HT-29 (cell line): ENCODE data around the gene SH2D3C. TPM values are rescaled to one million over a fixed set of nuclear protein-coding genes. Genes with fewer than 3 reads are reported as not detected.
A peak's percentile ranks its signal among the peaks of the same experiment; 100 is the strongest.

Source experiments
- DNase-seq: peaks from one replicate; pipeline ENCODE4 v3.0.0-alpha.2; 2015; ENCODE audit warnings: low spot score
- total RNA-seq: library from RNA; depleted of rRNA; stranded (reverse); fragments of >200 nt; shearing (Covaris generic); gene quantifications from 2 replicates; pipeline ENCODE4 v1.2.3, GENCODE V29; 2014

The SH2D3C gene
- total RNA-seq, 1 experiment from 2014 or later: not detected

DNA sequence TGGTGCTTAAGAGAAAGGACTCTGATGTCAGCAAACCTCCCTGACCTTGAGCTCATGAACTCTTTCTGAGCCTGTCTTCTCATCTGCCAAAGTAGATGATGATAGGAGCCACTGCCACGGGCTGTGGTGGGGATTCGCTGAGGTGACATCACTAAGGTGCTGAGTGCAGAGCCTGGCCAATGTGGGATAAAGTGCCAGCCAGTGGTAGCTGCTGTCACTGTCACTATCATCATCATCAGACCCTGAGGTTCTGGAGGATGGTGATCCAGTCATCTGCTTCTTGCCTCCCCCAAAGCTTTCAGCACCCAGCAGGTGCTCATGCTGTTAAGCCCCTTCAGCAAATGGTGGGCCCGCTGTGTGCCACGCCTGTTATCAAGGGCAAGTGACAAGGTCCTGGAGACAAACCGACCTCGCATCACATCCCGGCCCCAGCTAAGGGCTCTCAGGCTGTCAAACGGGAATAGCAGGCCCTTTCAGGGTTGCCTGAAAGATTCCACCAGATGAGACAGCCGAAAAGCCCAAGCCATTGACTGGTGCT is 30.6 kb upstream of the SH2D3C start:
- DNase-seq: no peak

DNA sequence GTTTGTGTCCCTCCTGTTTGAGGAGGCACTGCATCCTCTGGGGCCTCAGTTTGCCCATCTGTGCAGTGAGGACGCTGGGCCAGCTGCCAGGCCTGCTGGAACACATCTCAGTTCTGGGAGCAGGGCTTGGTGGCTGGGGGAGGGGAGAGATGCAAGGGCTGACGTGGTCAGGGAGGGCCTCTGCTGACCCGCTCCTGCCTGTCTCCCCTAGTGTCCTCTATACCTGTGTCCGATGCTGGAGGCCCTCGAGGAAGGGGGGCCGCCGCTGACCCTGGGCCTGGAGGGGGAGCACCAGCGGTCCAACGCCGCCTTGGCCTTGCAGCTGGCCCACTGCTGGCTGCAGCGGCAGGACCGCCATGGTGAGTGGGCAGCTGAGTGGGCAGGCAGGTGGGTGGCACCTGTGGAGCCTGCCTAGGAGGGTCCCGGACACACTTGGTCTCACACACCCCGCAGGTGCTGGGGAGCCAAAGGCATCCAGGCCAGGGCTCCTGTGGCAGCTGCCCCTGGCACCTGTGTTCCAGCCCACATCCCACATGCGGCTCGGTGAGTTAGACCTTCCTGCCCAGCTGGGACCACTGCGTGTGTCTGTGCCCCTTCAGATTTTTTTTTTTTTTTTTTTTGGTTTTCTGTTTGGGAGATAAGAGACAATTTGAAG is 30.0 kb upstream of the SH2D3C start:
- no peak for DNase-seq

DNA sequence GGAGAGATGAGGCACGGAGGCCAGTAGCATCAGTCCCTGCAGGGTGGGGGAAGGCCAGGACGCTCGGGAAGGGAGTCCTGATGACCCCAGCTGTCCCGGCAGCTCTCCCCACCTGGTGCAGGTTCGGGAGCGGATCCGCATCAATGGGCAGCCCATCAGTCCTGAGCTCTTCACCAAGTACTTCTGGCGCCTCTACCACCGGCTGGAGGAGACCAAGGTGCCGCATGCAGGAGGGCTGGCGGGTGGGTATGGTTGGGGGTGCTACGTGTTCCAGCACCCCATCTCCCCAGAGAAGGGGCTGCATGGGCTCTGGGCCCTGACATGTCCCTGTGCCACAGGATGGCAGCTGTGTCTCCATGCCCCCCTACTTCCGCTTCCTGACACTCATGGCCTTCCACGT is 28.4 kb upstream of the SH2D3C start:
- no peak for DNase-seq

DNA sequence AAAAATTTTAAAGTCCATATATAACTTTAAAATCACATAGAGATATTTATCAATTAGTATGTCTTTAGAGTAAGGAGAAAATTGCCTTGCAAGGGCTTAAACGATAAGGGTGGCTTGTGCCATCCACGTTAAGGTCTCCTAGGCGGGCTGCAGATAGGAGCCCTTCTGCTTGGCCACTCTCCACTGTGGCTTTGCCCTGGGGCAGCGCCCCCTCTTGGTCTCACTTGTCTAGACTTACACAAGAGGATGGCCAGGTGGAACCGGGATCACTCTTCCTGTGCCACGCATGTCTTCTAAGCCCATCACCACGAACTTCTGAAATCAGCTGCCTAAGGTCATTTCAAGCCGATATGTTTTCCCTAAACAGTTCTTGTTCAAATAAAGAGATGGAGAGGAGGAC is 27.2 kb upstream of the SH2D3C start:
- no peak for DNase-seq

DNA sequence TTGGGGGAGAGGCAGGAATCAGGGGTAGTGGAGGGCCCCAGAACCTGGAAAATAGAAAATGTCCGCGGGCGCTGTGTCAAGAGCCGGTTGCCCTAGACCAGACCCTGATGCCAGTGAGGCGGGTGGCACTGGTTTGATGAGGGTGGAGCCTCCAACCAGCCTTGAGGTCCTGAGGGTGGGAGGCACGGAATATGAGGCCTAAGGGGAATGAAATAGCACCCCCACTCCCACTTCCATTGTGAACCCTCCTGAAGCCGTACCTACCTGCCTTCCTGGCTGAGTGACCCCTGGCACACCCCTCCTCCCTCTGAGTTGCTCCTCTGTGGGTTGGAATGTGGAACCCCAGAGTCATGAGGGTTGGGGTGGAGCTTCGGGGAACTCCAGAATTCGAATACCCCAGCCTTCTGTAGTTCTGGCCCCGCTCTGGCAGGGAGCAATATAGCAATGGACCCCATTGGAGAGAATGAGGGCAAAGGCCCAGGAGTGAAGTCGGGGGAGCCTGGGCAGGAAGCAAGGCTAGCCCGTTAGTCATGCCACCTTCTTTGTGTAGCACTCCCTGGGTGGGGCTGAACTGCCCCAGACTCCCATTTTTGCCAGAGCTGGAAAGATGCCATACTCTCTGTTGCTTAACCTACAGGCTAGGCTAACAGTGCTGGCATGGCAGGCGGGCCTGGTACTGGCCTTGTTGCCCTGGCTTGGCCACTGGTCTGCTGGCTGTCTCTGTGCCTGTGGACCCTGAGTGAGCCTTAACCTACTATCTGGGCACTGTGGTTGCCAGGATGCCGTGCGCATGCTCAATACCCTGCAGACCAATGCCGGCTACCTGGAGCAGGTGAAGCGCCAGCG is 25.3 kb upstream of the SH2D3C start:
- DNase-seq: peak; percentile 81

DNA sequence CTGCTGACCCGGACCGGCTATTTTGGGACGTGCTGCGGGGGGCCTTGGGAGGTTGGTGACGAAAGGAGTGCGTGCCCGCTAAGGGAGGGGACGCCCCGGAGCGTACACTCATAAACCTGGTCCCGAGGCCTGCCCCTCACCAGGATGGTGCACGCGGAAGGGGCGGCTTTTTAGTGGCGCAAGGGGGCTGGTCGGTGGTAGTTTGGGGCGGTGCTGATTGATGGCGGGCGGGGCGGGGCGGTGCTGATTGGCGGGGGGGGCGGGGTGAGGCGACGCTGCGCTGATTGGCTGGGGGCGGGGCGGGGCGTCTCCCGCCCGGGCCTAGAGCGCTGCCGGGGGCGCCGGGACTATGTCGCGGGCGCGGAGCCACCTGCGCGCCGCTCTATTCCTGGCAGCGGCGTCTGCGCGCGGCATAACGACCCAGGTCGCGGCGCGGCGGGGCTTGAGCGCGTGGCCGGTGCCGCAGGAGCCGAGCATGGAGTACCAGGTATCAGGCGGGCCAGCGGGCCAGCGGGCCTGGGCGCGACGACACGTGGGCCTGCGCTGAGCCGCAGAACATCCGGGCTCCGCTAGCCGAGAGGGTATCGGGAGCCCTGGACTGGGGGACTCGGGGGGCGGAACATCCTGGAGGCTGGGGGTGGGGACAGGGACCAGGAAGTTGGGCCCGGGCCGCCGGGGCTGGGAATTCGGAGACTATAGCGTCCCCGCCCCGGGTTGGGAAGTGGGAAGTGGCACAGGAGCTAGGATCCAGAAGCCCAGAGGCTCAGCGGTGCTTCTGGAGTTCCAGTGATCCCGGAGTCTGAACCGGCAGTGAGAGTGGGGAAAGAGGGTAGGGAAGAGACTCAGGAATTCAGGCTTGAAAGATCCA is 24.3 kb upstream of the SH2D3C start, which contains the start of gene FPGS:
TSS of gene FPGS (plus strand) at position 307 of the 868 bp plus-strand sequence. CDS start at position 350, 43 bp downstream.
- peak; percentile 86 for DNase-seq

DNA sequence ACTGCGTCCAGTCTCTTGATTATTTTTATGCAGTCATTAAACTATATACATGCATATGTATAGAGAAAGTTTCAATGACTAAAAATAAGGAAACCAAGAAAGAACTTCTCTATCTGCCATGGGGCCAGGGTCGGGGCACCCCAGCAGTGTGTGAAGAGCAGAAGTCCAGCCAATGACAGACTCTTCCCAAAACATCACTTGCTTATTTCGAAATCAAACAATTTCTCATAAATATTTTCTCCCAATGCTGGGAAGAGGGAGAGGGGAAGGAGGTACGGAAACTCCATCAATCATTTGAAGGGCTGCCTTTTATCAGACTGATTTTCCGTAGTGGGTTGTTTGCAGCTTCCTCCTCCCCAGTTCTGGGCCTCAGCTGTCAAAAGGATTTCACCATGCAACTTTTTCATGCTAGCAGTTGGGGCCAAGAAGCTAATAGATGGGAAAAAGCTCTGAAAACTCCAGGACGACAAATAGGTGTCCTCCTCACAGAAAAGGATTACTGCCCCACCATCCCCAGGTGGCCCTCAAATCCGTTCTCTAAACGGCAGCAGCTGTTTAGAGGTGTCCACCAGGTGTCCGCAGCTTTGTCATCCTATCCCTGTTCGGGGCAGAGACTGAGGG is 23.6 kb upstream of the SH2D3C start:
- DNase-seq: peak; percentile 65

DNA sequence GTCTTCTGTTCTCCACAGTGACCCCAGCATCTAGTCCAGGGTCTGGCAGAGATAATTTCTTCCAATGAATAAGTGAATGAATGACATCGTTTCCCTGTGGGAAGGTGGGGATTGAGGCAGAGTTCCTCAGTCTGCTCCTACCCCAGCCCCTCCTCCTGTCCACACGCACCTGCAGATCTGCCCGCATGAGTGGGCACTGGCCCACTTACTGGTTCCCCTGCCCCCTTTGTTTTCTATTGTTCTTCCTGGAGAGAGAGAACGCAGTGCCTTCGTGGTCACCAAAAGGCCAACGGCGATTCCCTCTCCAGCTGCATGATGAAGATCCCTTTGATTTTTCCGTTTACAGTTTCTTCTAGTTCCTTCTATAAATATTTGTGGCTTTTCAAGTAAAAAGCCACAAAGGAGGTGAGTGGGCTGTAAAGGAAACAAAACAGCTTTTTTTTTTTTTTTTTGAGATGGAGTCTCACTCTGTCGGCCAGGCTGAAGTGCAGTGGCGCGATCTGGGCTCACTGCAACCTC is 18.4 kb upstream of the SH2D3C start:
- no peak for DNase-seq

DNA sequence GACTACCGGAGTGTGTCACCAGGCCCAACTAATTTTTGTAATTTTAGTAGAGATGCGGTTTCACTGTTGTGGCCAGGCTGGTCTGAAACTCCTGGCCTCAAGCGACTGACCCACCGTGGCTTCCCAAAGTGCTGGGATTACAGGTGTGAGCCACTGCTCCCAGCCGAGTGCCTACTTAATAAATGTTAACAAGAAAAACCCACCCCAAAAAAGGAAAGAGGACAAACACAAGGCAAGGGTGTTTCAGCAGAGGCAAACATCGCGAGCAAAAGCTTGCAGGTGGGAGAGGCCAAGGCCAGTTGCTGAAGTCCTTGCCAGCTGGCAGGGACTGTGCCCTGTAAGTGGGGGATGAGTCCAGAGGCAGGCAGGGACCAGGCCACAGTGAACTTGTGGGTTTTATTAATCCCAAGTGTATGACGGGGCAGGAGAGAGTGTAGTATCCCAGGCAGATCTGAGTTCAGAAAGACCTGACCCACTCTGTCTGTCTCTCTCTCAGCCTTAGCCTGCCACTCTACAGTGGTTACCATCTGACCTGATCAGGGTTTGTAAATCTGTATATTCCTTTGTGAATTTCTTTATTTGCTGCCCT is 17.9 kb upstream of the SH2D3C start:
- peak; percentile 11 for DNase-seq

DNA sequence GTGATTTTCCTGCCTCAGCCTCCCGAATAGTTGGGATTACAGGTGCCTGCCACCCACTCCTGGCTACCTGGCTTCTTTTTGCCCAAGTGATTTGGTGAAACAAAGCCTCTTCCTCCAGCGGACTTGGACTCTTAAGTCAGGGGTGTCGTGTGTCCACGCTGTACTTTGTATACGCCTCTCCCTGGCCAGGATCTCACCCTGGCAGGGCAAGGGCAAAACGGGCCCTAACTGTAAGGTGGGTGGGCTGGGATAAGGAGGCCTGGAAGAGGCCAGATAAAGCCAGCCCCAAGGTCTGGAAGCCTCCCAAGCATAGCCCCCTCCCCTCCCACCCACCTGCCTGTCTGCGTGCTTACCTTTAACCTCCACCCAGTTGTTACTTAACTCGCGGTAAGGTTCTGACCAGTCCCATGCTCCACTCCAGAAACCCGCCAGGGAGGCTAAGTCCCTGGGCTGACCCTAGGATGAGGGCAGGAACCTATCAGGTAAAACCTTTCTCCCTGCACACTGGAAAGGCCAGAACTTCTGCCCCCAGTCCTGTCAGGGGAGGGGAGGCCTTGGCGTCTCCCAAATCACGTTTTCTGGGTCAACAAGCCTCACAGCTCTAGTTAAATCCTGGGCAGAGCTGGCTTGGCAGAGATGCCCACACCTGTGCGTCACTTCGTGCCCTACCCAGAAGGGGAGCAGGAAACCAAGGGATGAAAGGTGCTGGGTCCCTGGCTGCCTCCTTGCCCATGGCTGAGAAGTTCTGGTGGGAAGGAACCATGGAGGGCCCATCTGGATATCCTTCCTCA is 15.7 kb upstream of the SH2D3C start:
- DNase-seq: no peak

DNA sequence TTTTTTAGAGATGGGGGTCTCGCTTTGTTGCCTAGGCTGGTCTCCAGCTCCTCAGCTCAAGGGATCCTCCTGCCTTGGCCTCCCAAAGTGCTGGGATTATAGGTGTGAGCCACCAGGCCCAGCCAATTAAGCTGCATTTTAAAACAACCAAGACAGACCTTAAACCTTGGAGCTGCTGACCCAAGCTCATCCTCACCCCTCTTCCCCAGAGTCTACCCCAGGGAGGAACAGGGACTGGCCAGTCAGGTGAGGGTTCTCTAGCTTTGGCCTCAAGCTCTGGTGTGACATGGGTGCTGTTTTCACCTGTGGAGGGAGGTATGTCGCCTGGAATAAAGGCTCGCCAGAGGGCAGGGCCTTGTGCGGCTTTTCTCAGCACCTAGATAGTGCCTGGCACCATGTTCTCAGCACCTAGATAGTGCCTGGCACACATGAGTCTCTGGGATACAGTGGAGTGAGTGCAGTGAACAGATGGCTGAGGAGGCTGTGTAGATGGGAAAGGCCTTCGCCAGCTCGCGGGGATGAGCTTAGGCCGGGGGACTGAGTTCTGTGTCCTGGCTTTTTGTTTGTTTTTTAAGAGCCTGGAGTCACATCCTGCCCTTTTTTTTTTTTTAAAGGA is 14.7 kb upstream of the SH2D3C start:
- DNase-seq: no peak

DNA sequence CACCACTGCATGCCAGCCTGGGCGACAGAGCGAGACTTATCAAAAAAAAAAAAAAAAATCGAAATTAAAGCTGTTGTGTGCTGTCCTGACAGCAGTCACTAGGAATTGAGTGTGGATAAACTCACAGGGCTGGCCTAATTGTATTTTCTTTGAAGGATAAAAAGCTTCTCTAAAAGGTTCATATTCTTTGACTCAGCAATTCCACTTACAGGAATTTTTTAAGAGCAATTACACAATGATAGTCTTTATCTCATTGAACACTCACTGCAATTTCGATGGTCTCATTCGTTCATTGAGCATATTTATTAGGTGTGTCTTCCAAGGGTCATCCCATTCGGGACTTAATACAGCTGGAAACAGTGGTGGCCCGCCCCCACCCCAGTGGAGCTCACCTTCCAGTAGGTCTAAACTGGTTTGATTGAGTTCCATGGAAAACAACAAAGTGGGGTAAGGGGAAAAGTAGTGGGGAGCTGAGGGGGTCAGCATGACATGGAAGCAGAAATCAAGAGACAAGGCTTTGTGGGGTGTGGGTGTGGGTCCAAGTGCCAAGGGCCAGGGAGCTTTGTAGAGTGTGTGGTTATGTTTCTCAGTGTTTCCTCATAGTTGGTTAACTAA is 14.1 kb upstream of the SH2D3C start:
- no peak for DNase-seq

DNA sequence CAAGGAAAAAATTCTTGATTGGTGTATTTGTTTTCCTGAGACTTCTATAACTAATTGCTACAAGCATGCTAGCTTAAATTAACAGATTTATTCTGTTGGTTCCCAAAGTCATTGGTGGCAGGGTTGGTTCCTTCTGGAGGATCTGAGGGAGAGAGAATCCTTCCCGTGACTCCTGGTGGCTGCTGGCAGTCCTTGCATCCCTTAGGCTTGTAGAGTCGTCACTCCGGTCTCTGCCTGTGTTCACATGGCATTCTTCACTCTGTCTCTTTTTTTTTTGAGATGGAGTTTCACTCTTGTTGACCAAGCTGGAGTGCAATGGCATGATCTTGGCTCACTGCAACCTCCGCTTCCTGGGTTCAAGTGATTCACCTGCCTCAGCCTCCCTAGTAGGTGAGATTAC is 12.6 kb upstream of the SH2D3C start:
- no peak for DNase-seq

DNA sequence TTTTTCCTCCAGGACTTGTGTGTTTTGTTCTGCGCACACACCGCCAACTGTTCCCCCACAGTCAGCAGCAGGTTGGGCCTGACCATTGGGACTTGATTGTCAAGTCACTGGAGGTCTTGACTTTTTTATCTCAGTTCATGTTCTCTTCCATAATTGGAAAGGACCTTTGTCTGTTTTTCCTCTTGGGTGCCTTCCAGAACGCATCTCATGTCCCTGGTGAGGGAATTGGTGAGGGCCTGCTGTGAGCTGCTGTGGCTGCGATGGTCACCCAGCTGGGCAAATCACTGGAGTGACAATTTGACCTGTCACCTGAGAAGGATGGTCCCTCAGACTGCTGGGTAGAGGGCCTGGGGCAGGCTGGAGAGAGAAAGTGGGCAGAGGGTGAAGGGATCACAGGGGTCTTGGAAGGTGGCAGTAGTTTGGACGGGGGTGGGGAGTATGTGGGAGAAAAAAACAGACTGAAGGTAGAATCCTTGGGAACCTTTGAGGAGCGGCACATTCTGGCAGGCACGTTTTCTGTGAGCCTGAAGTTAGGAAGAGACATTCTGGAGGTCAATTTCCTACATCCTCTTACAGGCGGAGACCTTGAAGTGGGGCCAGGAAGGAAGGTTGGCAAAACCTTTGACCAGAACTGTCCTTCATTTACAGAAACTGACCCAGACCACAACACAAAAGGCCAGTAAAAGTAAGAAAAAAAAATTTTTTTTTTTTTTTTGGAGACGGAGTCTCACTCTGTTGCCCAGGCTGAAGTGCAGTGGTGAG is 11.8 kb upstream of the SH2D3C start:
- no peak for DNase-seq

DNA sequence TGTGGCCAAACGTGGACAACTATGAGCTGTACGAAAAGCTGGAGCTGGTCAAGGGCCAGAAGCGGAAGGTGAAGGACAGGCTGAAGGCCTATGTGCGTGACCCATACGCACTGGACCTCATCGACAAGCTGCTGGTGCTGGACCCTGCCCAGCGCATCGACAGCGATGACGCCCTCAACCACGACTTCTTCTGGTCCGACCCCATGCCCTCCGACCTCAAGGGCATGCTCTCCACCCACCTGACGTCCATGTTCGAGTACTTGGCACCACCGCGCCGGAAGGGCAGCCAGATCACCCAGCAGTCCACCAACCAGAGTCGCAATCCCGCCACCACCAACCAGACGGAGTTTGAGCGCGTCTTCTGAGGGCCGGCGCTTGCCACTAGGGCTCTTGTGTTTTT is 10.7 kb upstream of the SH2D3C start:
- no peak for DNase-seq

DNA sequence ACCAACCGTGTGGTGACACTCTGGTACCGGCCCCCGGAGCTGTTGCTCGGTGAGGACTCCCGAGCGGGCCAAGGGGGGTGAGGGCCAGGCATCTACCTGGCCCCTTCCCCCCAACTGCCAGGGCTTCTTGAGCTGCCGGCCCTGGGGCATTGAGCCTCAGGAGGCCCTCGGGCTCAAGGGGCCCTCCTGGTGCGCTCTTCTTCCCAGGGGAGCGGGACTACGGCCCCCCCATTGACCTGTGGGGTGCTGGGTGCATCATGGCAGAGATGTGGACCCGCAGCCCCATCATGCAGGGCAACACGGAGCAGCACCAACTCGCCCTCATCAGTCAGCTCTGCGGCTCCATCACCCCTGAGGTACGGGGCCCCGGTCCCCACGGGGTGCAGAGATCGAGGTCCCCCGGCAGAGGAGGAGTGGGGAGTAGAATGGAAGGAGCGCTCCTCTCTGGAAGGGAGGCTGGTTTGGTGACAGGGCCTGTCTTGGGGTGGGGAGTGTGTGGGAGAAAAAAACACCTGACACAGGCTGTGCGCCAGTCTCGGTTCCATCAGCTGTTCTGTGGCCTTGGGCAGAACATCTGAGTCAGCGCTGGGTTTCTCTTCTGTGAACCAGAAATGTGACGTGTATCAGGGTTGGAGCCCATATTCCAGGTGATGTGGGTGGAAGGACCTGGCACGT is 10.0 kb upstream of the SH2D3C start:
- DNase-seq: no peak

DNA sequence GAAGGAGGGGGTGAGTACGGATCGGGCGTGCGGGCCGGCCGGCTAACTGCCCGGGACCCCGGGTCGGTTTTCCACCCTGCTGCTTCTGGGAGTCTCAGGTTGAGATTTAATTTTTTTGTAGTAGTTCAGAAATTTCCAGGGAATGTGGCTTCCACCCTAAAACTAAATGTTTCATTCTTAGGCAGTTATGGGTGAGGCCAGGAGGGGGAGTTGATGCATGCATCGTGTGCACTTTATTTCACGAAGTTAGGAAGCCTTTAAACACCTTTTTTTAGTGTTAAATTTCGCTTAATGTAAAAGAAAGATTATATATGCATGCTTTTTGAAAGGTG is 8.3 kb upstream of the SH2D3C start:
- peak; percentile 37 for DNase-seq
